Endometrium (tissue), 2 donors: ENCODE results near the gene AKR1E2.

Experiments used
- FAIRE-seq: peaks from 2 replicates; lab custom pipeline; 2012; peaks lifted over from hg19 to GRCh38; lab: Jason Lieb, UNC
- donor health status: control.
- donor health status: control.

AKR1E2 gene

DNA sequence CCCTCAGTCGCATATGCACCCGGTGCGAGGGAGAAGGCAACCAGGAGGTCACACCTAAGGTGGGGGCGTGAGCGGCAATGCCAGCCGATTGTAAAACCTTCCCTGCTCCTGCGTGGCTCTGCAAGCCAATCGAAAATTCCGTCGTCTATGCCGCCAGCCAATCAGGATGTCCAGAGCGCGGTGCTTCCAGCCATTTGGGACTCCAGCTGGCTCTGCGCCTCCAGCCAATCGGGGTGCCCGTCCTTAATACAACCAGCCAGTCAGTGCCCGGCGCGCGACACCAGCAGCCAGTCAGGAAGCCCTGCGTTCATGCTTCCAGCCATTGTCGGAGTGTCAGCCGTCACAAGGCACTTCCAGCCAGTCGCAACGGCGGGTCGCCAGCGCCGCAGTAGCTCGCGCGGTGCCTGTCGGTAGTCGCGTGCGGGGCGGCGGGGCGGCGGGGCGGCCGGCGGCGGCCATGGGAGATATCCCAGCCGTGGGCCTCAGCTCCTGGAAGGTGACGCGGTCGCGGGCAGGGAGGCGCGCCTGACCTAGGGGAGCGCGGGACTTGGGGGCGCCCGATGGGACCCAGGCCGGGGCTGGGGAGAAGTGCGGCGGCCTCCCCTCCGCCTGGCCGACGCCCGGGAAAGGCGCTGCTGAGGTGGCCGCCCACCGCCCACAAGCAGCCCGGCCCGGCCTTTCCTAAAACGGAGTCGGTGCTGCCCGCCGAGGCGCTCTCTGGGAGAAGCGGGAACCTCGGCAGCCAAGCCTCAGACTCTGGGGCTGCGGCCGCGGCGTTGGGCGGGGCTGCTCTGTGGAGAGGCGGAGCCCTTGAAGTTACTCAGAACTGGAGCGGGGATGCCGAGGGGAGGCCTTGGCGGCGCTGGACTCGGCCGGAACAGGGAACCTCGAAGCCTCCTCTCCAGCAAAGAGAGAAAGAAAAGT, at the start of gene AKR1E2:
TSS of gene AKR1E2 (plus strand) at position 340 of the 924 bp plus-strand sequence. CDS start at position 458, 118 bp downstream.
- FAIRE-seq = peak; percentile 48

DNA sequence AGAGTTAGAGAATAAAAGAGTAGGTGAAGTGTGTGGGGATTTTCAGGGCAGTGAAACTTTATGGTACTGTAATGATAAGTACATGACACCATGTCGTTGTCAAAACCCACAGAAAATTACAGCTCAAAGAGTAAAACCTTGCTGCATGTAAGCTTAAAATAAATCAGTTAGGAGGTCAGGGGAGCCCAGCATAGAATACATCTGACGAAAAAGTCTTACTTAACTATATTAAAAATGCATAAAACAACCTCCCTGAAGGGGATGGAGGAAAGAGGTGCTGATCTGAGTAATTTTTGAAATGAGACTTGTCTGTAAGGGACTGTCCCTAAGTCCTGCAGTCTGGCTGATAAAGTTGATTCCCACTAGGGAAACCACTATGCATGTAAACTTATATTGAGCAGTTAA, 49.8 kb upstream of the AKR1E2 start:
- FAIRE-seq = no peak

DNA sequence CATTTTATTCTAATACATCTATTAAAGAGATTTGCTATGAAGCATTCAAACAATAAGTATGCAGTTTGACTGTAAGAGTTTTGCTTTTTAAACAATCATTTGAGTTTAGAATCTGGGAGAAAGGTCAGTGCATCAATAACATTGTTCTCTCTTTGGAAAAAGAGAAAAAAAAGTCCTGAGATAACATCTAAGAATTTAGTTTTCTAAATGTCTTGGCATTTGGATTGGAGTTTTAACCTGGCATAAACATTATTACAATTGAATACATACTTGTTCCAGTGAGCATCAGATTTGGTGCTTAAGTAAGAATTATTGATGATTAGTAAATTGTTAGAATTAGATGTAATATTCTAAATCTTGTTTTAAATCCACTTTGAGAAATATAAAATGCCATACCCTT, 47.2 kb upstream of the AKR1E2 start:
- FAIRE-seq = no peak

DNA sequence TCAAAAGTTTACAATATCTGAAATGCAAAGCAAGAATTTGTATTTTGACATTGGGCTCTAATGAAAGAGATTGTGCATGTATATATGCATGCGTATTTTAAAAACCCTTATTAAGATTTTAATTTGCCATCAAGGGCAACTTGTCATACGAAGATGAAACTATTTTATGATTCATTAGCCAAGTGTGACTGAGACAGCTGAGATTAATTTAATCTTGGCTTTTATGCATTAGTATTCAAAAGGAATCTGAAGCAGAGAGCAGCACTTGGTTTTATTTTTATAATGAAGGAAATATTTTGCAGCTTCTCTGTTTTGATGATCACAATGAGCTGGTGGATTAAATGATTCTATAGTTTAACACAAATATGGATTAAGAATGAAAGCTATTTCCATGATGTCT, 45.9 kb upstream of the AKR1E2 start:
- FAIRE-seq = no peak

DNA sequence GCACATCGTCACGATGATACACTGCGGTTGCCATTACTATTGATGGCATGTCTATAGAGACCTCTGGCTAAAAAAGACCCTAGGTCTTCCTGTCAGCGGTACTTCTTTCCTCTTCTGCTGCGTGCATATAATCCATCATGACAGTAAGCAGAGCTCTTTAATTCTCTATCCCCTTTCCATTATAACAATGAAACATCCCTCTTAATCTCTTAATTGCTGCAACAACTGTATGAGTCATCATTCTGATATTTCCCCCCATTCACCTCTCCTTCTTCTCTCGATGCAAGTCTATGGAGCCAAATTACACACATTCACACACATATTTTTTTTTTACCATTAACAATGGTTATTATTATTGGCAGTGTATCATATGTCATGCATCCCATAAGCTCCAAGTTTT, 45.2 kb upstream of the AKR1E2 start:
- FAIRE-seq = no peak

DNA sequence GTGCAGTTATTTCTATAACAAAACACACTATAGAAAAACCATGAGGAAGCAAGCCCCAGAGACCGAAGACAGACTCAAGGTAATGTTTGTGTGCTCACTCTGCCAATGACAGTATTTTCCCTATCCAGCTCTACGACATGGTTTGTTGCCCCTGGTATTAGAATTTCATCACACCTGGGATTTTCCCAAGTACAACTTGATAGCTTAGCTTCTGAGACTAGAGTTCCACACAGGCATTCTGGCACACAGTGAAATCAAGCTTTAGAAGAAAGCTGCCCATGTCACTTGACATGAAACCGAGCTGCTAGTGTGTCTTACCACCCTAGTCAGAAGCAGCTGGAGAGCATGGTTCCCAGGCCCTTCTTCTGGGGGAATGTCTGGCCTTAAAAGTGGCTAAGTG, 44.1 kb upstream of the AKR1E2 start:
- no peak for FAIRE-seq

DNA sequence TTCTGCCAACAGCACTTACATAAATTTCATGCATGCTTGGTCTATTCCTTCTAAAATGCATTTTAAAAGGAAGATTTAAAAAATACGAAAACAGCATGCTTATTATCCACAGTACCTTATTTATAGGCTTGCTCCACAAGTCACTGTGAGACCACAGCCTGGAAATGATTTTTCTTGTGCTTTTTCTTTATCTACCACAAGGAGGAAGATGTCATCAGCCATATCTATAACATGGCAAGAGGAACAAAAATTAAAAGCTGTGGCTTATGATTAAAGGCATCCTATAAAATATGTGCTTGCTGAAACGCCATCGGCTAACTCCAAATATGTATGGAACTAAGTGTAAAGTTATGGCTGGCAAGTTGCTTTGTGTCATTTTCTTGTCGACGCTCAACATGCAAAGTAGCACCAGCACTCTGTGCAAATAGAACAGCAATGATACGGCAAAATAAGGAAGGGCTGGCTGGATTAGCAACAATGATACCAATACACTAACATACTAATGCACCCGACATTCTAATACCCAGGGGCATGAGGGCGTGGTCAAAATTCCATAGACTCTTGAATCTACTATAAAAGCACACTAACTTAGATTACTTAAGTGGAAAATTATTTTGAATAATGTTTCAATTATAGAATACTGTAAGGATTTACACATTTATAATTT, 41.2 kb upstream of the AKR1E2 start:
- FAIRE-seq = no peak

DNA sequence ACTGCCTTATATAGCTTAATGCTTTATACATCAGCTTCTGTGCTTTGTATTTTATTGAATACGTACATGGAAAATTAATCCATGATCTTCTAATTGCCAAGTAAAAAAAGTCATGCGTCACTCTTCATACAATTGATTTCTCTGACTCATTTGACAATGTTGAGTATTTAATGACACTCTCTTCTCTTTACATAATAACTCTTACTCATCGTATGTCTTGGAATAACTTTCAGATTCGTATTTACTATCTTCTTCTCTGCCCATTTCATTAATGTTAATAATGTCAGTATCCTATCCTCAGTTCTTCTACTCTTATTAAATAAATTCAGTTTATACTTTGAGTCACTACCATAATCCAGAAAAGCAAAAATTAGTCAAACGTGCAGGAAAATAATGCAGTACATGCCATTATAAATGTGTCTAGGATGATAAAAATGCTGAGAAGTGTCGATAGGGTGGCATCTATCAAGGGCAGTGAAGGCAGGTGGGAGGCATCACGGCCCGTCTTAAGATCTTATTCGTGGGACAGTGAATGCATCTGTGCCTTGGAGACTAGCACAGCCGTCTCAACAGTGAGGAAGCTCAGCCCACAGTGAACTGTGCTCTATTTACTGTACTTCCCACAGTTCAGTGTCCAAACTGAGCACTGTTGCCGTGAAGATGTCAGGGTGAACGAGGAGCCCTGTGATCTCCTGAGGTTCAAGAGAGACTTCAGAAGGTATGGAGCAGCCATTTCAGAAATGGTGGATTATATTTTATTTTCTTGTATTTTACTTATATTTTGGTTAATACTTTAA, 39.8 kb upstream of the AKR1E2 start:
- no peak for FAIRE-seq

DNA sequence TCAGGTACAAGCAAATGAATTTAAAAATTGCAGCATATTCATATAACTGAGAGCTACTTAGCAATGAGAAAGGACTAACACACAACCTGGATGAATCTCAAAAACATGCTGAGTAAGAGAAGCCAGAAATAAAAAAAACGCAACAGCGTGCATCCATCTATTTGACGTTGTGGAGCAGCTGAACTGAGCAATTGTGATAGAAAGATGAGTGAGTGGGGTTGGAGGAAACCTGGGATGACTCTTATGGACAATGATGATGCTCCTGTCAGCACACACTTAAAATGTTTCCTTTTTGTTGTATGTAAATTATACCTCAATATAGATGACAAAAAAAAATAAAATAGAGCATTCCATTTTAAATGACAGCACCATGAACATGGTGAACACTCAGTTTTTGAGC, 36.0 kb upstream of the AKR1E2 start:
- FAIRE-seq = no peak

DNA sequence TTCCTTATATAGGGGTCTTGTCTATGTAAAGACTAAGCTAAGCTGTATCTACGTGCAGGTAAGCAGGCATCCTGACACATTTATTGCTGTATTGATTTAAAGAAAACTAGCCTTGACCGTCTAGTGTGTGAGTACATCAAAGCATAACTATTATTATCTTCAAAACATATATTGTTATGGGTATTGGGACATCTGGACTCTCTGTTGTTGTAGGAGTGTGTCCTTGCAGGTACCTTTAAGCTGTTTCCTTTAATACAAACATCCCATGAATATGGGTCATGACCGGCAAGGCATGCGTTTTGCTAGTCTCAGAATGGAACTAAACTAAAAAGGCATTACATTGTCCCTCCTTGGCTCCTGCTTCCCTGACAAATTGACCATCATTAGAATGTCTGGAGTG, 35.1 kb upstream of the AKR1E2 start:
- no peak for FAIRE-seq

DNA sequence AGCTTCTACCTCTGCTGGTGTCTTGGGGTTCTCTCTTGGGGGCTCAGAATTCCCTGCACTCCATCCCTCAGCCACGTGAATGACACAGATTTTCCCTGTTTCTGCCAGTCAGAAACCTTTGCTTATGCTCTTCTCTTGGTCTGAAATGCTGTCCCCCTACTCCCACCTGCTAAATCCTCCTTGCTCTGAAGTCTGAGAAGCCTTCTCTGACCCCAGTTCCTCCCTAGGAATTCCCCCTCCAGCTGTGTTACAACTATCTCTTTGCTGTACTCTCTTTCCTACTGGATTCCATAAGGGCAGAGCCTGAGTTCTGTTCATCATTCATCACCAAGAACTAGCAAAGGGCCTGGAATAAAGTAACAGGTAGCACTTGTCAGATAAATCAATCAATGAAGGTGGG, 33.6 kb upstream of the AKR1E2 start:
- FAIRE-seq = no peak

DNA sequence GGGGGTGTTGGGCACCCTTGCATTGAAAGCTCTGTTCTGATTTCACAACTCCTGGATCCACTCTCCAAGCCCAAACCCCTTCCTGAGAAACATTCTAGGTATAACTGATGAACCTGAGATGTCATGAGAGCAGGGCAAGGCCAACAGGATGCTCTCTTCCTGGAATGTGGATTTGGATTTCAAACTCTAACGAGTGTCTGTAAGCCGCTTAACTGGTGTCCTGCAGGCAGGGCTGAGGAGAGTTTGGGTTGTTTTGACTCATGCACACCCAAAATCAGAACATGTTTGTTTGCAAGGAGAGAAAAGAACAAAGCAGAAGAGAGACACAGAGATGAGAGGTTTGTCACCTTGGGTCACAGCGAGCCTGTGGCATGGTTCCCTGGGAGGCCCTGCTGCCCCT, 24.6 kb upstream of the AKR1E2 start:
- no peak for FAIRE-seq

DNA sequence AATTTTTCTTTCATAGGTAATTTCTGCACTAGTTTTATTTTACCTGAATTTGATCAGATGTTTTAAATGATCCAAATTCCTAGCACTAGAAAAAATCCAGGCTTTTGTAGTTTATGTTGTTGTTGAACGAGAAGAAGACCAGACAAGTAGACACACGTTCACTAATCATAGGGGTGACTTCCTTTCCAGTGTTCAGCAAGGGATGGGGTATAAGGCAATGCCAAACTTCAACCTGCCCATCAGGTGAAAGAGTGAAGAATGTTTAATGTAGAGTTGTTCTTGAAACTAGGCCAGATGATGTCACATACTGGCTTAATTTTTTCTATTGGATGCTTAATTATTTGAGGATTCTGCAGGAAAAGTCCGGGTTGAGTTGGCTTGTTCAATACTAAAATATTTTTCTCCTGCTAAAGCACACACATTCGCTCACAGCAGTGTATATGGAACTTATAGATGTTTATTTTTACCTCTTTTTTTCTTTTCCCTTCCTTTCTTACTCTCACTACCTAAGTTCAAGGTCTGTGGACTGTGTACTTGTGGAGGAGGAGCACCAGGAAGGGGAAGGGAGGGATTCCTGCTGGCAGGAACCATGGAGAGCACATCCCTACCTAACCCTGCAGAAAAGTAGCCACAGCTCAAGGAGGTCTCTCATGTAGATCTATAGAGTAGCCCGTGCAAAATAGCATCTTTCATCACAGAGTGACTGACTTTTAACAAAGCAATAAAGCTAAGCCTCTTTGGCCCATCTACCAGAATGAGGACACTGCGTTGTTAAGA, 23.1 kb upstream of the AKR1E2 start:
- no peak for FAIRE-seq

DNA sequence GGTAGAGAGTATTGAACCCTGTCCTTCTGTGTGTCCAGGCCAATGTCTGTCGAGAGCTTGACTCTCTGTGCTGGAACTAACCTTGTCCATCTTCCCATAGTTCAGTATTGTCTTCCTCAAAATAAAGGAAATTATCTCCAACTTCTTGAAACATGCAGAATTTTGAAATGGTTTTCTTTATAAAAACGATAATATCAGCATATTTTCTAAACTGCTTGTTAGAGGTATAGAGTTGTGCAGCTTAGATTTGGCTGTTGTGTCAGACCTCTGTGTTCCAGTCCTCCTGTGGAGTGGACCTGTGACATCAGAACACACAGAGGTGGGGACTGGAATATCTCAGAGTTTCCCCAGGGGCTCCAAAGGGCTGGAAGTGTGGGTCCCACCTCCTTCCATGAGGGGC, 22.2 kb upstream of the AKR1E2 start:
- FAIRE-seq = no peak

DNA sequence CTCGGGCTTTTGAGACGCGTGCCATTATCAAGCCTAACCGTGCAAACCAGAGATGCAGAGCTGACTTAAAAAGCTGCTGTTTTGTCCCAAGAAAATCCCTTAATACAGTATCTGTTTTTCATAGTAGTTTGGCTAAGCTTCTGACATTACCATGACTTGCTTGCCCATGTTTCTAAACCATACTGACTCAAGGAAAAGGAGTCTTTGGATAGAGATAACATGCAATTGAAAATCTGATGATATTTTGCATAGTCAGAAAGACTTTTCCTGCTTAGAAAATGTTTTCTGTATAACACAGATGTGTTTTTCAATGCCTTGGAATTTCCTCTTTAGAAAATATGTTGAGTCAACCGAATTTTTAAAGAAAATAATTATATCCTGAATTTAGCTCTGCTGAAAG, 21.5 kb upstream of the AKR1E2 start:
- FAIRE-seq = no peak

DNA sequence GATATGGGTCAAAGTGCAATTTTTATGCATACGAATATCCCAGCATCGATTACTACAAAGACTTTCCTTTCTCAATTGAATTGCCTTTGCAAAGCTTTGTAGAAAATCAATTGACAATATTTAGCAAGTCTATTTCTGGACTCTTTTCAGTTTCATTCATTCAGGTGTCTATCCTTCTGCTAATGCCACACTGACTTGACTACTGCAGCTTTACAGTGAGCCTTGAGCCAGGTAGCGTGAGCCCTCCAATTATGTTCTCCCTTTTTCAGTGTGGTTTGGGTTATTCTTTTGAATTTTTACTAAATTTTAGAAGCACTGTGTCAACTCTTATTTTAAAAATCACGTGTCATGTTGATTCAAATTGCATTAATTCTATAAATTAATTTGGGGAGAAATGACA, 19.5 kb upstream of the AKR1E2 start:
- FAIRE-seq = no peak

DNA sequence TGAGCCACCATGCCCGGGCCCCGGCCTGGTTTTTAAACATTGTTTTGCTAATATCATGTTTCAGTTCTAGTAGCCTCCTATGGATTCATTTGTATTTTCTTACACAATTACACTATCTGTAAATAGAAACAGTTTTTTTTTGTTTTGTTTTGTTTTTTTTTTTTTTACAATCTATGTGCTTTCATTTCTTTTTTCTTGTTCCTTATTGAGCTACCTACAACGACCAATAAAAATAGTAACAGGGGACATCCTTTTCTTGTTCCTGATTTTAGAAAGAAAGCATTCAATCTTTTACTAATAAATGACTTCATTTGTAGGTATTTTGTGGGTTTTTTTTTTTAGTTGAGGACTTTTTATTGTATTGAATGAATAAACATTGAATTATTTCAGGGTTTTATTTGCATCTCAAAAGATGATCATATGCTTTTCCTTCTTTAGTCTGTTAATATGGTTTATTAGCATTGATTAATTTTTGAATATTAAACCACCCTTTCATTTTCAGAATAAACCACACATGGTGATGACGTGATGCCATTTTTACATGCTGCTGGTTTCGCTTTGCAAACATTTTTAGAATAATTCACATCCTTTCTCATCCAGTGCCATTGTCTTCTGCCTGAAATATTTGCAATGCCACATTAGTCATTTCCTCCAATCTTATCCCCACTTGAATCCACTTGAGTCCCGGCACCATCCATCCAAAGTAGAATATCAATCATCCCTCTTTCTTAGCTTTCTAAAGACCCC, 18.1 kb upstream of the AKR1E2 start:
- peak; percentile 58 for FAIRE-seq

DNA sequence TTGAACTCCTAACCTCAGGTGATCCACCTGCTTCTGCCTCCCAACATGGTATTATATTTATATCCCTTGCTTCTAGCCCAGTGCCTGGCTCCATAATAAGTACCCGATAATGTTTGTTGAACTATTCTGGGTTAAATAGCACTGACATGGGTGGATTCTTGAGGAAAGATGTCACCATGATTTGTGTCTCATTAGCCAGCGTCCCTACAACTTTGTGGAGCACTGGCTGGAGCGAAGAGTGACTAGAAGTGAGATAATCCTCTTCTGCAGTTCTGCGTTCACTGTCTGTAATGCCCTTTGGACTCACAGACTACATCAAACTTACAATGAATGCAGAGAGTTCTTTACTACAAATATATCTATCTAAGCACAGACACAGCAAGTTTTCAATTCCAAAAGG, 16.9 kb upstream of the AKR1E2 start:
- no peak for FAIRE-seq

DNA sequence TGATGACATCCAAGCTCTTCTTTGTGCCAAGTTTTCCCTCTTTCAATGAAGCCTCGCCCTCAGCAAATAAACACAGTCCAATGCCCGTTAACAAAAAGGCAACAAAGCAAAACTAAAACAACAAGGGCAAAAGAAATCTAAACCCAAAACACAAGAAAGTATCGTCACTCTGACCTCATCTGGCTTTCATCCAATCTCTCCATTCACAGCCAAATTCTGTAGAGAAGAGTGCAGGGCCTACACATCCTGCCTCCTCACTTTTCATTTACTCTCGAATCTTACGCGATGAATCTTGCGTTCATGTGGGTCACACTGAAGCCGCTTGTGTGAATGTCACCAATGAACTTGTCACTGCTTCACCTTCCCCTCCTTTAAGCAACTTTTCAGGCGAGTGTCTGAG, 15.9 kb upstream of the AKR1E2 start:
- no peak for FAIRE-seq

DNA sequence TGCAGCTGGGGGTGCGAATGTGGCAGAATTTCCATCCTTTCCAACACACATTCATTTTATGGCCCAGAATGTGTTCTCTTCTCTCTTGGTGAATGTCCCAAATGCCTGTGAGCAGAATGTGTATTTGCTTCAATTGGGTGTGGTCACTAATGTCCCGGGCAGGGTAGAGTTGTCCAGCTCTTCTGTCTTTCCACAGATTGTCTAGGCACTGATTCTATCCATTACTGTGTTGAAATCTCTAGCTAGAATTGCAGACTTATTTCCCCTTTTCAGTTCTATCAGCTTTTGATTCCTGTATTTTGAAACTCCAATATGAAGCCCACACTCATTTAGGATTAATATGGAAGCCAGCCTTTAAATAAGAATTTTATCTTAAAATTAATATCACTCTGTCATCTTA, 14.0 kb upstream of the AKR1E2 start:
- FAIRE-seq = no peak

DNA sequence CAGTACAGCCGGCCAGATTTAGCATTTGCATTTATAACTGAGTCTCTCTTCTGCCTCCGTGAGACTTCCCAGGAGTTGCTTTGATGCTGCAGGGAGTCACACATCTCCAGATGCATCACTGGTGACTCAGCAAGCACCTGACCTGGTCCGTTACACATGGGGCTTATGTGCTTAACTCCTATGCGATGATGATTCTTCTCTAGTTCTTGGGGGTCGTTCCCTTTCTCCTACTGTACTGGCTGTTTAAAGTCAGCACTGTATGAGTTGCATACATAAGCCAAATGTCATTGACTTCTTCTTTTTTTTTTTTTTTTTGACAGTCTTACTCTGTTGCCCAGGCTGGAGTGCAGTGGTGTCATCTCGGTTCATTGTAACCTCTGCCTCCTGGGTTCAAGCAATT, 13.0 kb upstream of the AKR1E2 start:
- no peak for FAIRE-seq
